ENCODE results near the gene SCLT1.

DNA sequence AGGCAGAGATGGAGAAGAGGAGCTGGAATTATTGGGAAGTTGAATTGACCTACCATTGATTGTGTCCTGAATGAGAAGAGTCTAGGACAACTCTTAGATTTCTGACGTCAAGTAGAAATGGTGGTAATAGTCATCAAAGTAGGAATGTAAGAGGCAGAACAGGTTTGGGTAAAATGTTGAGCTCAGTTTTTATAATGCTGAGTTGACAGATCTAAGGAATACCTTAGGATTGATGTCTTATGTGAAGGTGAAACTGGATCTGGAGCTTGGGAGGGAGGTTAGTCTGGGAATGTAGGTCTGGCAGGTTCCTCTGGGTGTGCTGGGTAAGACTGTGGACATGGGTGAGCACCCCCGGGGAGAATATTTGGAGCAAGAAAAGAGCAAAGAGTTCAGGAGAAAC lies 251.9 kb downstream of the SCLT1 start:
- TF ChIP-seq, protein P1, sequence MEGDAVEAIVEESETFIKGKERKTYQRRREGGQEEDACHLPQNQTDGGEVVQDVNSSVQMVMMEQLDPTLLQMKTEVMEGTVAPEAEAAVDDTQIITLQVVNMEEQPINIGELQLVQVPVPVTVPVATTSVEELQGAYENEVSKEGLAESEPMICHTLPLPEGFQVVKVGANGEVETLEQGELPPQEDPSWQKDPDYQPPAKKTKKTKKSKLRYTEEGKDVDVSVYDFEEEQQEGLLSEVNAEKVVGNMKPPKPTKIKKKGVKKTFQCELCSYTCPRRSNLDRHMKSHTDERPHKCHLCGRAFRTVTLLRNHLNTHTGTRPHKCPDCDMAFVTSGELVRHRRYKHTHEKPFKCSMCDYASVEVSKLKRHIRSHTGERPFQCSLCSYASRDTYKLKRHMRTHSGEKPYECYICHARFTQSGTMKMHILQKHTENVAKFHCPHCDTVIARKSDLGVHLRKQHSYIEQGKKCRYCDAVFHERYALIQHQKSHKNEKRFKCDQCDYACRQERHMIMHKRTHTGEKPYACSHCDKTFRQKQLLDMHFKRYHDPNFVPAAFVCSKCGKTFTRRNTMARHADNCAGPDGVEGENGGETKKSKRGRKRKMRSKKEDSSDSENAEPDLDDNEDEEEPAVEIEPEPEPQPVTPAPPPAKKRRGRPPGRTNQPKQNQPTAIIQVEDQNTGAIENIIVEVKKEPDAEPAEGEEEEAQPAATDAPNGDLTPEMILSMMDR (conservative IDR thresholded peaks at IDR 0.05; ENCODE audit: low read length) = no peak
- no peak for TF ChIP-seq EZH2phosphoT487 (IDR thresholded peaks at IDR 0.05; ENCODE audit: borderline replicate concordance)

Measured in Loucy (cell line).